AG04450 (cell line): ENCODE measurements around the gene ABAT. TPM values are rescaled to one million over a fixed set of nuclear protein-coding genes. Genes with fewer than 3 reads are reported as not detected.

Experiments
- CTCF ChIA-PET: fragments of 300-600, 350-600 bp; formaldehyde crosslinking; extraction: SDS; loops from one replicate; lab custom pipeline; 2022; ENCODE audit warnings: antibody characterized with exemption, inconsistent platforms; lab: Charles Lee
- POLR2A ChIA-PET: fragments of 350-600 bp; formaldehyde crosslinking; extraction: SDS; loops from one replicate; lab custom pipeline; 2021; ENCODE audit warnings: antibody characterized with exemption, inconsistent platforms; lab: Yijun Ruan, JAX
- DNase-seq: peaks from one replicate; pipeline ENCODE4 v3.0.0-alpha.2; 2011; ENCODE audit warnings: low read depth, low spot score
- H3K27ac ChIP-seq: one replicate; pipeline ENCODE4 v1.5.1; 2012; ENCODE audit warnings: low read depth, low read length, control low read depth
- H3K27me3 ChIP-seq: one replicate; pipeline ENCODE4 v1.6.0; 2012; ENCODE audit warnings: low read length; ENCODE audit not compliant: control insufficient read depth, insufficient read depth
- H3K4me3 ChIP-seq: 2 replicates; pipeline ENCODE4 v1.5.1; 2011; ENCODE audit warnings: mild to moderate bottlenecking, low read depth, low read length, control low read depth
- H3K9me3 ChIP-seq: 2 replicates; pipeline ENCODE4 v1.5.1; 2012; ENCODE audit warnings: low read length; ENCODE audit not compliant: control insufficient read depth, insufficient read depth
- CTCF ChIP-seq: IDR thresholded peaks from 2 replicates; pipeline ENCODE4 v1.5.1; 2011; ENCODE audit warnings: low read depth, low read length, control low read depth, inconsistent platforms
- polyA plus RNA-seq: library from polyadenylated mRNA; depleted of rRNA; stranded (reverse); fragments of >200 nt; gene quantifications from 2 replicates; pipeline ENCODE4 v1.2.3, GENCODE V29; 2011

Gene ABAT
- polyA plus RNA-seq, 1 experiment, result 6.6 TPM

DNA sequence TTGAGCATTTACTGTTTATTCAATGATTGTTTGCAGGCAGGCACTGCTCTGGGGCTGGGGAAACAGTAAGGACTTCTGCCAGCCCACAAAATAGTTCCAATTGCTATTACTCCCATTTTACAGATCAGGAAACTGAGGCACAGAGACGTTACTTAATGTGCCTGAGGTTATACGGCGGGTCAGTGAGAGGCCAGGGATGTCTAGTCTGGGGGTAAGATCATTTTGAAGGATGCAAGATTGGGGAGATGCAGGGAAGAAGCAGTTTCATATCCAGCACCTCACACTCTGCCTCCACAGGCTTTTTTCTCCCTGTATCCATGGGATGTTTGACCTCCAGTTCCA, 46.5 kb downstream of the ABAT start:
- DNase-seq, result no peak
- no peak for TF ChIP-seq CTCF
- Histone ChIP-seq H3K9me3 (no peaks in the 10 kb centered on the region), H3K4me3 (no peak overlapping the region), H3K27ac (no peak overlapping the region), H3K27me3 (no peaks in the 10 kb centered on the region)
- CTCF ChIA-PET, result no interaction called here
- POLR2A ChIA-PET, result no interaction called here

DNA sequence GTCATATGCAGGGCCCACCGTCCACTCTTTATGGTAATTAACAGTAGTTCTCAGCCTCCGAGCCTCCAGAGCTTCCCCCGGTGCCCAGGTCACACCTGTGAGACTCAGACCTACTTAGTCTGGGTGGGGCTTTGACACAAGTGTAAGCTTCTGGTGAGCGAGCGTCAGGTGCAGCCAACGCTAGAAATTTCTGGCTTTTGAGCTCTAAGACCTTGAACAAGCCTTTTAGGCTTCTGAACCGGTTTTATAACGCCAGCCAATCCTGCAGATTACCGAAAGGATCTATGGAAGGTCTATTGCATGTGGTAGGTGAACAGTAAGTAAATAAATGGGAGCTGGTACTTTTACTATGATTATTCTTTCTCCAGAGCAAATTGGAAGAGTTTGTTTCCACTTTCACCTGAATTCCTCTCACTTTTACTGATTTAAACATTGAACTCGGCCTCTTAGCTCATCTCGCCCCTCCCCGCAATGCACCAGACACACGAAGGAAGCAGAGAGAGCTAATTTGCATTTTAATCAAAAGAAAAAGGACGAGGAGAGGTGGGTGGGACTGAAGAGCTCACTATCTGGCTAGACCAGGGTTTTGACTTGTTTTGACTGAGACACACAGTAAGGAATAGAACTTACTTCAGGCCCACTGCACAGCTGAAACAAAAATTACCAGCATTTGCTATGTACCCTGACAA, 47.1 kb downstream of the ABAT start:
- POLR2A ChIA-PET, result no interaction called here
- CTCF ChIA-PET, result no interaction called here
- H3K27ac ChIP-seq, result no peak overlapping the region
- no peak for DNase-seq
- no peak overlapping the region for H3K4me3 ChIP-seq
- no peaks in the 10 kb centered on the region for H3K9me3 ChIP-seq
- peaks cover 1% of the 10 kb centered on the region for H3K27me3 ChIP-seq
- no peak for TF ChIP-seq CTCF

DNA sequence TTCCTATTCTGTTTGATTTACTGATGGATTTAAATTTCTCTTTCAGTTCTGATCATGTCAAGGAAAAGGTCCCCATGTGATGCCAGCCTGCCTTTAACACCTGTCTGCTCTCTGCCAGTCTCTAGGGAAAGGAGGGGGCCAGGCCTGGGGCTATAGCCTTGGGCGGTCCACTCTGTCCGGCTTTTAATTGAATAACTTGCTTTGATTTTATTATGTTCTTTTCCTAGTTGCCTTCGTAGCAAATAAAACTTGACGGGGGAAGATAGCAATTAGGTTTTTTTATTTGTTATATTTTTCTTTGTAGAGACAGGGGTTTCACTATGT, 47.6 kb downstream of the ABAT start:
- no peak overlapping the region for H3K4me3 ChIP-seq
- POLR2A ChIA-PET, result no interaction called here

GRCh38 chr16:8725513-8726178, 51.2 kb downstream of the ABAT start:
- no peak for DNase-seq
- CTCF ChIA-PET, result no interaction called here
- no peaks in the 10 kb centered on the region for H3K9me3 ChIP-seq
- H3K27ac ChIP-seq, result no peak overlapping the region
- TF ChIP-seq CTCF, result no peak
- H3K27me3 ChIP-seq, result peaks cover 6% of the 10 kb centered on the region
- POLR2A ChIA-PET, result no interaction called here
- H3K4me3 ChIP-seq, result no peak overlapping the region

More for the DNA sequence above, 47.6 kb downstream of the ABAT start:
- TF ChIP-seq CTCF, result no peak
- Histone ChIP-seq H3K27ac (no peak overlapping the region), H3K27me3 (peaks cover 4% of the 10 kb centered on the region), H3K9me3 (no peaks in the 10 kb centered on the region)
- no peak for DNase-seq
- CTCF ChIA-PET, result no interaction called here

- no peak for DNase-seq
- ChIA-PET POLR2A (no interaction called here), CTCF (no interaction called here)
- H3K9me3 ChIP-seq, result no peaks in the 10 kb centered on the region
- H3K4me3 ChIP-seq, result no peak overlapping the region
- peaks cover 6% of the 10 kb centered on the region for H3K27me3 ChIP-seq
- no peak for TF ChIP-seq CTCF
- no peak overlapping the region for H3K27ac ChIP-seq
Measured at GRCh38 chr16:8727131-8727806, 52.9 kb downstream of the ABAT start.
